Daoy (cell line): ENCODE results near the gene HSP90AB1. TPM values are rescaled to one million over a fixed set of nuclear protein-coding genes. Genes with fewer than 3 reads are reported as not detected.

Experiments used
- DNase-seq: peaks from one replicate; pipeline ENCODE4 v3.0.0-alpha.2; 2015; ENCODE audit warnings: low read depth
- total RNA-seq: library from RNA; depleted of rRNA; stranded (reverse); fragments of >200 nt; shearing (Covaris generic); gene quantifications from 2 replicates; pipeline ENCODE4 v1.2.3, GENCODE V29; 2014; rRNA removed

HSP90AB1 gene
- total RNA-seq, result 2,636 and 2,780 TPM in 2 replicates

DNA sequence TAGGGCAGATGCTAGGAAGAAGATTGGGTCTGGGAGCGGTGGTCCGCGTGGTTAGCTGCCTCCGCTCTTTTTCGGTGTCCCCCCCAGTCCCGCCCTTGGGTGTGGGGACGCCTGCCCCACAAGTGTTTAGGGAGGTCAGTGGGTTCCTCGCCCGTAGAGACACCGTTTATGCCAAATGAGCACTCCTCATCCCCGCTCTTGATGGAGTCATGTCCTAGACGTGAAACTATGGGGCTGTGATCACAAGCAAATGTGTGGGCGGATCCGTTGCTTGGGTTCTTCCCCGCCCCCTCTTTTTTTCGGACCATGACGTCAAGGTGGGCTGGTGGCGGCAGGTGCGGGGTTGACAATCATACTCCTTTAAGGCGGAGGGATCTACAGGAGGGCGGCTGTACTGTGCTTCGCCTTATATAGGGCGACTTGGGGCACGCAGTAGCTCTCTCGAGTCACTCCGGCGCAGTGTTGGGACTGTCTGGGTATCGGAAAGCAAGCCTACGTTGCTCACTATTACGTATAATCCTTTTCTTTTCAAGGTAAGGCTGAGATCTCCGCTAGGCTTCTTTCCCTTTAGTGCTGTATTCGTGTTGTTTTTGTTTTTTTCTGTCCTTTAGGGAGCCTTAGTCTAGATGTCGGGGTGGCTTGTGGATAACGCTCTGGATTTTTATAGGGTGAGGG is at the start of gene HSP90AB1:
HSP90AB1 (plus strand) TSS at position 439 of the 675 bp plus-strand sequence. CDS start 1,529 bp downstream, outside the sequence.
- DNase-seq, result peak; percentile 98

GRCh38 chr6:44198684-44199083 is 48.2 kb upstream of the HSP90AB1 start:
- DNase-seq, result no peak

GRCh38 chr6:44199883-44200282 is 47.0 kb upstream of the HSP90AB1 start:
- no peak for DNase-seq

DNA sequence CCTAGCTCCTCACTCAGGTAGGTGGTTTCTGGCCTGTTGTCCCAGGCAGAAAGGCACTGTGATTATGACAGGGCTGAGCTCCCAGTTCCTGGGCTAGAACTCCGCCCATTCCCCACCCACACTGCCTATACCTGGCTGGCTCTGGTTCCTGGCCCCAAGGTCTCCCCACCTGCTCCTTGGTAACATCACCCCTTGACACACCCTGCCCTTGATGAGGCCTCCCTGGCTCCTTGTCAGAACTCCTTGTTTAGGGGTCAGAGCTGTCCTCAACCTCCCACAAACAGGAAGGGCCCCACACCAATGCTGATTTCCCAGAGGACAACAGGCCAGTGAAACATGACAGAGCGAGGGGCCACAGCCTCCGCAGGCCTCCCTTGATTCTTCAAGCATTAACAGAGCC is 45.7 kb upstream of the HSP90AB1 start:
- no peak for DNase-seq

- no peak for DNase-seq
Measured at GRCh38 chr6:44201638-44202303, 45.1 kb upstream of the HSP90AB1 start.

GRCh38 chr6:44202332-44202971 is 44.4 kb upstream of the HSP90AB1 start:
- no peak for DNase-seq

DNA sequence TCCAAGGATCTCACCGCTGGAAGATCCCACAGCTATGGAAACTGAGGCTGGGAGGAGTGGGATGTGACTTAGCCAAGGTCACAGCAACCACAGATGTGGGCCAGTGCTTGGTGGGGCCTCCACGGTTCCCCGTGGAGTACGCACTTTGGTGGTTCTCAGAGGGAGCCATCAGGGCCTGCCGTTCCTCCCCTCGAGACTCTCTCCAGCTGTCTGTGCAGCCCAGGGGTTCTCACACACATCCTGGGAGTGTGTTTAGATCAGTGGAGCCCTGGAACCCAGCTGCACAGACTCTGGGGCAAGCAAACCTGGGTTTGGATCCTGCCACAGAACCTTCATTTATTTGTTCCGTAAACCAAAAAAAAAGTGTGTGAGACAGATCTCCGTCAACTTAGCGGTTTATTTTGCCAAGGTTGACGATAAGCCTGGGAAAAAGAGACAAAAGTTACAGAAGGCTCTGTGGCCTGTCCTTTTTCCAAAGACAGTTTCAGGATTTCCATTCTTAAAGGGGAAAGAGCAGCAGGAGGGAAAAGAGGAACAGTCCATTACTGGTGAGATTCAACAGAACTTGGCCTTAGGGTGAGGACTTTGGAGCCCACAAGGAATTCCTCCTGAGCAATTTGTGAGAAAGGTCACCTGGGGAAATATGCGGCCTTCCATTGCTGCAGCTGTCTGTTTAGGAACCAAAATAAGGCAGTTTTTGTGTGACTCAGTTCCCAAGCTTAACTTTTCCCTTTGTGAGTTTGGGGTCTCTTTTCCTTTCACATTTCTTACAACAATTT is 43.7 kb upstream of the HSP90AB1 start:
- DNase-seq, result no peak

DNA sequence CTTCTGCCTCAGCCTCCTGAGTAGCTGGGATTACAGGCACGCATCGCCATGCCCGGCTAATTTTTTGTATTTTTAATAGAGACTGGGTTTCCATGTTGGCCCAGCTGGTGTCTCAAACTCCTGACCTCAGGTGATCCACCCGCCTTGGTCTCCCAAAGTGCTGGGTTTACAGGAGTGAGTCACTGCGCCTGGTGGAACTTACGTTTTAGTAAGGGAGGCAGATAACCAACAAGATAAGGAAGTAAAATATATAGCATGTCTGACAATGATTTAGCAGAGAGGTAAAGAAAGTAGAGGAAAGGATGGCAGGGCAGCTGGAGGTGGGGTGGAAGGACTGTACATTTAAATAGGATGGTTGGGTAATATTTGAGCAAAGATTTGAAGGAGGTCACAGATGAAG is 42.9 kb upstream of the HSP90AB1 start:
- peak; percentile 48 for DNase-seq

- DNase-seq, result no peak
Measured at GRCh38 chr6:44207966-44208365, 38.9 kb upstream of the HSP90AB1 start.

GRCh38 chr6:44211284-44211683 is 35.6 kb upstream of the HSP90AB1 start:
- DNase-seq, result no peak

DNA sequence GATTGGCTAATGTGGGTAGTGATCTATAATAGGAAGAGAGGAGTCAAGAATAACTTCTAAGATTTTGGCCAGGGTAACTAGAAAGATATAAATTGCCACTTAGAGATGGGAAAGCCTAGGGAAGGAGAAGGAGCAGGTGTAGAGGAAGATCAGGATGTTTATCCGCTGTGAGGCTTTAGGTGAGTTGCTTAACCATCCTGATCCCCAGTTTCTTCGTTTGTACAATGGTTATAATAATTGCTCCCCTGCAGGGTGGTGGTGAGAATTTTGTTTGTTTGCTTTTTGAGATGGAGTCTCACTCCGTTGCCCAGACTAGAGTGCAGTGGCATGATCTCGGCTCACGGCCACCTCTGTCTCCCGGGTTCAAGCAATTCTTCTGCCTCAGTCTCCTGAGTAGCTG is 32.6 kb upstream of the HSP90AB1 start:
- no peak for DNase-seq

- DNase-seq, result no peak
Measured at GRCh38 chr6:44216677-44217331, 30.1 kb upstream of the HSP90AB1 start, which contains the start of gene MYMX. Gene MYMX, plus strand, starts transcription at chr6:44216926. Its CDS starts 546 bp downstream, at chr6:44217472.

- DNase-seq, result peak; percentile 58
Measured at GRCh38 chr6:44217332-44218143, 29.4 kb upstream of the HSP90AB1 start.

- peak; percentile 68 for DNase-seq
Measured at GRCh38 chr6:44219053-44219814, 27.7 kb upstream of the HSP90AB1 start.

- DNase-seq, result no peak
Measured at GRCh38 chr6:44219815-44220784, 26.8 kb upstream of the HSP90AB1 start.

- DNase-seq, result no peak
Measured at GRCh38 chr6:44220913-44221290, 26.0 kb upstream of the HSP90AB1 start.

GRCh38 chr6:44221291-44221960 is 25.5 kb upstream of the HSP90AB1 start:
- peak; percentile 98 for DNase-seq

DNA sequence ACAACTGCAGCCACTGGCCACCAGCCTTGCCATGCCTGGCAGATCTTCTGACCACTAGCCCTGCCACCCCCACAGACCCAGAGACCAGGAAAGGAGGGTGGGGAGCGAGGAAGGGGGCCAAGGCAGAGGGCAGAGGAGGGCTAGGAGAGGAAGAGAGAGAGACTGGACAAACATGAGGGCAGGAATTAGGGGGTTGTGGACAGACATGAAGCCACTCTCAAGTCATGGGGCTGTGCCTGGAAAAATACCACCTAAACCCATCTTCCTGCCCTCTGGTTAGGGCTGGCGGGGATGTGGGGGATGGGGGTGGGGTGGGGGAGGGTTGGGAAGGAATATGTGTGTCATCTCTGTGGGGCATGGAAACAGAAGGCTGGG is 25.0 kb upstream of the HSP90AB1 start:
- no peak for DNase-seq
